Pancreas (tissue), 10 donors: Measurements from ENCODE around the gene CIBAR2. TPM values are rescaled to one million over a fixed set of nuclear protein-coding genes. Genes with fewer than 3 reads are reported as not detected.

Experiments
- ATAC-seq, 4 donors: fragments of 200-7000 bp; cut with Tn5 transposase; one replicate each; pipeline versions ENCODE4 v1.8.0 to v1.9.1; 2020; ENCODE audit warnings: mild to moderate bottlenecking in 4 of 4, moderate library complexity in 4 of 4
- DNase-seq, 6 donors: peaks; one replicate each; pipeline ENCODE4 v3.0.0-alpha.2; 2020
- FAIRE-seq: peaks from 2 replicates; lab custom pipeline; 2012; peaks lifted over from hg19 to GRCh38; lab: Jason Lieb, UNC
- H3K27ac ChIP-seq, 4 donors: fragments of 200-600 bp; sonication (generic); 1 replicate in 3 of 4; 2 replicates in 1 of 4; pipeline versions ENCODE4 v1.5.0 to v1.8.0; 2020
- H3K27me3 ChIP-seq, 4 donors: fragments of 200-600 bp; one replicate each; pipeline ENCODE4 v1.8.0; 2021
- H3K36me3 ChIP-seq, 3 donors: fragments of 200-600 bp; sonication (generic) in 1 of 3; one replicate each; pipeline versions ENCODE4 v1.5.0 to v1.8.0; 2020 to 2021
- H3K4me1 ChIP-seq, 3 donors: fragments of 200-600 bp; one replicate each; pipeline ENCODE4 v1.8.0; 2021
- H3K4me3 ChIP-seq, 4 donors: fragments of 200-600 bp; sonication (generic) in 2 of 4; one replicate each; pipeline versions ENCODE4 v1.5.0 to v1.8.0; 2020 to 2021
- H3K9me3 ChIP-seq, 4 donors: fragments of 200-600 bp; one replicate each; pipeline ENCODE4 v1.8.0; 2021
- WGBS, 2 donors: extraction: QIAGEN DNeasy Blood & Tissue Kit; methylation state at CpG; one replicate each; pipeline ENCODE4 v1.1.7; 2013; 5-methylcytosine and 5-hydroxymethylcytosine counted together
- intact Hi-C, 3 donors: fragments of 100-400 bp; cut with DNase I; formaldehyde crosslinking; loops; one replicate each; pipeline versions ENCODE4 v1.11.1 to v1.14.2; 2022
- polyA plus RNA-seq, 2 donors: library from polyadenylated mRNA; stranded (reverse); fragments of 200-250 nt; gene quantifications; one replicate each; pipeline ENCODE4 v1.2.3, GENCODE V29; 2013
- total RNA-seq, 6 donors: library from RNA; stranded (reverse); fragmentation: NEBNext Ultra II Directional in 4 of 6; extraction: Animal tissue kit (Norgen Biotek cat#: 25700) in 4 of 6; gene quantifications; one replicate each; pipeline versions ENCODE4 v1.2.1 to v1.2.4, GENCODE V29; 2021 to 2023
- TF ChIP-seq, protein P1 (sequence below), 4 donors: fragments of 200-600 bp; sonication (generic) in 3 of 4; IDR thresholded peaks; one replicate each; pipeline versions ENCODE4 v1.5.0 to v1.8.0; 2021; ENCODE audit warnings: antibody characterized with exemption in 4 of 4
- donor health status: healthy with polysubstance abuse.
- donor health status: DM: no; HTN: no; CAD: no; lungs with moderate emphysema.
- donor health status: DM: no; HTN: no; CAD: no.
- donor health status: control.
- donor health status: control.
- donor health status: Bipolar disorder and iron deficiency.
- donor health status: DM: yes; HTN: yes; CAD: no.
- donor health status: DM: no; HTN: no; CAD: no.
- donor health status: DM: no; HTN: no; CAD: no.
- donor health status: DM: yes; HTN: yes; CAD: no.

The CIBAR2 gene
- total and polyA plus RNA-seq, 8 donors: 0.05 TPM; not detected in 7

DNA sequence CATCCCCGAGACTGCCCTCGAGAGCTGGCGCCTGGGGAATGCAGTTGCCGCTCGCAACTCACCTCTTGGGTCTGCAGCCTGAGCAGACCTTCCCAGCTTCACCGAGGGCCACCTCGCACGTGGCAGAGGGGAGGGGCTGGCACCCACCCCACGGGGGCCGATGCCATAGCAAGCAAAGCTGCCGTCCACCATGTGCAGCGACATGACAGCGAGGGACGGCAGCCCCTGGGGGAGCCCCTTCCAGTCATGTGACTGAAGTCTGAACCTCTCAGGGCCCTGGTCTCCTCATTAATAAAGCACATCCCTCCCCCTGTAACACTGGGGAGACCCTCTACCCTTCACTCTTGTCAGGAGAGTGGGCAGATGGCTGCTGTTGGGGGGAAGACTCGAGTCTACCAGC lies 30.5 kb downstream of the CIBAR2 start:
- no peak for FAIRE-seq

DNA sequence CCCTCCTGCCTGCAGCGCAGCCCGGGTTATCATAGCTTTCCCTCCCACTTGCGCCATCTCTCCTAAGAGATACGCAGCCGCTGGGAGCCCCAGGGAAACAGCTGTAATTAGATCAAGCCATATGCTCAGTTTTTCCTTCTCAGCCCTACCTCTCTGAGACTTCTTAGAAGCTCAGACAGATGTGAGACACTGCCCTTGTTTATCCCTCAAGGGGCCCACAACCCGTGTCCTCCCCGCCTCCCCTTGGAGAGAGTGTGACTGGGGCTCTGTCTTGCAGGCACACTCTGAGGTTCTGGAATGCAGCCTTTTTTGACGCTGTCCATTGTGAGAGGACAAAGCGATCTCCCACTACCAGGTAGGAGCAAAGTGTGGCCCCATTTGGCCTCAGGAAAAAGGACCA lies 31.2 kb downstream of the CIBAR2 start:
- H3K4me3 ChIP-seq: no peak overlapping the region
- TF ChIP-seq, protein P1, sequence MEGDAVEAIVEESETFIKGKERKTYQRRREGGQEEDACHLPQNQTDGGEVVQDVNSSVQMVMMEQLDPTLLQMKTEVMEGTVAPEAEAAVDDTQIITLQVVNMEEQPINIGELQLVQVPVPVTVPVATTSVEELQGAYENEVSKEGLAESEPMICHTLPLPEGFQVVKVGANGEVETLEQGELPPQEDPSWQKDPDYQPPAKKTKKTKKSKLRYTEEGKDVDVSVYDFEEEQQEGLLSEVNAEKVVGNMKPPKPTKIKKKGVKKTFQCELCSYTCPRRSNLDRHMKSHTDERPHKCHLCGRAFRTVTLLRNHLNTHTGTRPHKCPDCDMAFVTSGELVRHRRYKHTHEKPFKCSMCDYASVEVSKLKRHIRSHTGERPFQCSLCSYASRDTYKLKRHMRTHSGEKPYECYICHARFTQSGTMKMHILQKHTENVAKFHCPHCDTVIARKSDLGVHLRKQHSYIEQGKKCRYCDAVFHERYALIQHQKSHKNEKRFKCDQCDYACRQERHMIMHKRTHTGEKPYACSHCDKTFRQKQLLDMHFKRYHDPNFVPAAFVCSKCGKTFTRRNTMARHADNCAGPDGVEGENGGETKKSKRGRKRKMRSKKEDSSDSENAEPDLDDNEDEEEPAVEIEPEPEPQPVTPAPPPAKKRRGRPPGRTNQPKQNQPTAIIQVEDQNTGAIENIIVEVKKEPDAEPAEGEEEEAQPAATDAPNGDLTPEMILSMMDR (IDR thresholded peaks at IDR 0.05): no peak
- ATAC-seq: no peak
- H3K36me3 ChIP-seq: peaks cover 0 to 26% (median 7%) of the 10 kb centered on the region in 3 donors
- H3K27me3 ChIP-seq: no peaks in the 10 kb centered on the region
- no peak for FAIRE-seq
- DNase-seq: no peak
- H3K9me3 ChIP-seq: no peaks in the 10 kb centered on the region
- 92 to 94% methylated on average over 9 of the region's 9 CpGs for WGBS, 2 donors
- no peaks in the 10 kb centered on the region for H3K4me1 ChIP-seq
- intact Hi-C loops: loop anchor here in 1 of 3 donors (10.0 kb wide), 1 partner anchor 96 kb away; no protein-coding TSS in a partner anchor
- H3K27ac ChIP-seq: no peak overlapping the region

More for the DNA sequence above, 30.5 kb downstream of the CIBAR2 start:
- Histone ChIP-seq H3K4me1 (no peaks in the 10 kb centered on the region), H3K27me3 (no peaks in the 10 kb centered on the region), H3K9me3 (no peaks in the 10 kb centered on the region), H3K36me3 (peaks cover 0 to 26% (median 7%) of the 10 kb centered on the region in 3 donors), H3K4me3 (no peak overlapping the region), H3K27ac (no peak overlapping the region)
- intact Hi-C loops: loop anchor here in 1 of 3 donors (10.0 kb wide), 1 partner anchor 97 kb away; no protein-coding TSS in a partner anchor
- WGBS, 2 donors: 88 to 94% methylated on average over 15 of the region's 15 CpGs
- ATAC-seq: no peak
- TF ChIP-seq, protein P1 (IDR thresholded peaks at IDR 0.05): no peak
- DNase-seq: no peak

DNA sequence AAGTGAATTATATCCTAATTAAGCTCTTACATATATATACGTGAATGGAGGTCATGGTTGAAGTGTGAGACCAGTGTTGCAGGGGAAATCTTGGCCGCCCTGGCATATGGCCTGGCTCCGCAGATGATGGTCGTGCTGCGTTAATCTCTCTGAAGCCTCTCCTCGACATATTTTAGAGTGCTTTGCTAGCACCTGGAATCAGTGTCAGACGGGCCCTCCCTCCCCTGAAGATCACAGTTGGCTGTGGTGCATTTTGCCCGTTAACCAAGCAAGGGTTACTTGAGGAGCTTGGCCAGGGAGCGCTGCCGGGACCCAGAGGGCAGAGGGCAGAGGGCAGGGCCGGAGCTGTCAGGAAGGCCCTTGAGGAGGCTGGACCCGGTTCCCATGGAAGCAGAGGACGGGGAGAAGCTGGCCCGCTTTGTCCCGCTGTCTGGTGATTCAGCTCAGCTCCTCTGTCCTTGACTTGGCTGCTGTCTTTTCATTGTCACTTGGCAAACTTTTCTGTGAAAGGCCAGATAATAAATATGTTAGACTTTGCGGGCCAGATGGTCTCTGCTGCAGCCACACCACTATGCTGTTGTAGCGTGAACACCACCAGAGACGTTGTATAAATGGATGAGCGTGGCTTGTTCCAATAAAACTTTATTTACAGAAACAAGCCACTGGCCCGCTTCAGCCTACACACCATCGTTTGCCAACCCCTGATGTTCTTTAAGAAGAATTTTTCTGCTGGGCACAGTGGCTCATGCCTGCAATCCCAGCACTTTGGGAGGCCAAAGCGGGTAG lies 32.3 kb downstream of the CIBAR2 start:
- Histone ChIP-seq H3K4me1 (no peaks in the 10 kb centered on the region), H3K27ac (no peak overlapping the region), H3K36me3 (peaks cover 0 to 32% (median 7%) of the 10 kb centered on the region in 3 donors), H3K4me3 (no peak overlapping the region), H3K9me3 (no peaks in the 10 kb centered on the region), H3K27me3 (no peaks in the 10 kb centered on the region)
- intact Hi-C loops: loop anchor here in 1 of 3 donors (10.0 kb wide), 1 partner anchor 95 kb away; no protein-coding TSS in a partner anchor
- 89 to 91% methylated on average over 22 of the region's 22 CpGs for WGBS, 2 donors
- DNase-seq (no peak), ATAC-seq (no peak), FAIRE-seq (no peak)
- TF ChIP-seq, protein P1 (IDR thresholded peaks at IDR 0.05): no peak

DNA sequence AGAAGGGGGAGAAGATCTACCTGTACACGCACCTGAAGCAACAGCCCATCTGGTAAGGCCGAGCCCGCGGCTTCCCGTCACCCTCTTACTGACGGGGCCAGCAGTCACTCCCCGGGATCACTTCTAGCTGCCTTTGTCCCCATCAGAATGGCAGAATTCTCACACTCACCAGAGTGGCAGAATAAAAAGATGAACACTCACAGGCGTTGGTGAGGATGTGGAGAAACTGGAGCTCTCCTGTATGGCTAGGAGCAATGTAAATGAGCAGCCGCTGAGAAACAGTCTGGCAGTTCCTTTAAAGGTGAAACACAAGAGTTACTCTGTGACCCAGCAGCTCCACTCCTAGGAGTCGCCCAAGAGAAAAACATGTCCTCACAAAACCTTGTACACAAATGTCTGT lies 33.3 kb downstream of the CIBAR2 start:
- ATAC-seq: no peak
- FAIRE-seq: no peak
- DNase-seq: no peak
- TF ChIP-seq, protein P1 (IDR thresholded peaks at IDR 0.05): no peak
- Histone ChIP-seq H3K4me3 (no peak overlapping the region), H3K27ac (no peak overlapping the region), H3K36me3 (peaks cover 0 to 37% (median 7%) of the 10 kb centered on the region in 3 donors), H3K4me1 (no peaks in the 10 kb centered on the region), H3K27me3 (no peaks in the 10 kb centered on the region), H3K9me3 (no peaks in the 10 kb centered on the region)
- intact Hi-C loops: no loop called here
- 96 to 97% methylated on average over 10 of the region's 10 CpGs for WGBS, 2 donors

DNA sequence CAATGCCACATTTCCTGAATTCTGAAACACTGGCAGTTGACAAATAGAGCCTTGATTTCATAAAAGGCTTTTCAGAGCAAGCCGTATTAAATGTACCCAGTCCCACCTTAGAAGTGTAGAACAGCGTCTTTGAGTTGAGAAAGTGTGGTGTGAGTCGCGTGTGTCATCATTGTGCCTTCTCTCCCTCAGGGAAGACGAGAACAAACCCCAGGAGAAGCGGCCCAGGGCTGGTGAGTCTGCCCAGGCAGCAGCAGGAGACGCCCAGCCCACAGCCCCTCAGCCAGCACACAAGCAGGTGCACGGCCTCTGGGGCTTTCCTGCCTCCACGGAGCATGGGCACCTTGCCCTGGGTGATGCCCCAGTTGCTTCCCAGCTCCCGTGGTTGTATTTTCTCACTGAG lies 34.0 kb downstream of the CIBAR2 start:
- ATAC-seq: no peak

More for the DNA sequence above, 34.0 kb downstream of the CIBAR2 start:
- WGBS, 2 donors: 90 to 95% methylated on average over 10 of the region's 10 CpGs
- Histone ChIP-seq H3K9me3 (no peaks in the 10 kb centered on the region), H3K27ac (no peak overlapping the region), H3K27me3 (no peaks in the 10 kb centered on the region), H3K4me1 (no peaks in the 10 kb centered on the region), H3K36me3 (peaks cover 0 to 39% (median 7%) of the 10 kb centered on the region in 3 donors), H3K4me3 (no peak overlapping the region)
- TF ChIP-seq, protein P1 (IDR thresholded peaks at IDR 0.05): no peak
- intact Hi-C loops: no loop called here
- FAIRE-seq (no peak), DNase-seq (no peak)
